GM19351 (cell line): ENCODE data around the gene ZFHX2.
"Not testable (repeated sequence)": the region's sequence is repeated elsewhere in the genome, so short reads cannot be mapped to it uniquely, and the experiment has no call there.

Experiments used
- ATAC-seq: cut with Tn5 transposase; IDR thresholded peaks from one replicate; pipeline ENCODE4 v1.9.1; 2021; ENCODE audit warnings: mild to moderate bottlenecking, moderate library complexity; ENCODE audit not compliant: unreplicated experiment

ZFHX2 gene

DNA sequence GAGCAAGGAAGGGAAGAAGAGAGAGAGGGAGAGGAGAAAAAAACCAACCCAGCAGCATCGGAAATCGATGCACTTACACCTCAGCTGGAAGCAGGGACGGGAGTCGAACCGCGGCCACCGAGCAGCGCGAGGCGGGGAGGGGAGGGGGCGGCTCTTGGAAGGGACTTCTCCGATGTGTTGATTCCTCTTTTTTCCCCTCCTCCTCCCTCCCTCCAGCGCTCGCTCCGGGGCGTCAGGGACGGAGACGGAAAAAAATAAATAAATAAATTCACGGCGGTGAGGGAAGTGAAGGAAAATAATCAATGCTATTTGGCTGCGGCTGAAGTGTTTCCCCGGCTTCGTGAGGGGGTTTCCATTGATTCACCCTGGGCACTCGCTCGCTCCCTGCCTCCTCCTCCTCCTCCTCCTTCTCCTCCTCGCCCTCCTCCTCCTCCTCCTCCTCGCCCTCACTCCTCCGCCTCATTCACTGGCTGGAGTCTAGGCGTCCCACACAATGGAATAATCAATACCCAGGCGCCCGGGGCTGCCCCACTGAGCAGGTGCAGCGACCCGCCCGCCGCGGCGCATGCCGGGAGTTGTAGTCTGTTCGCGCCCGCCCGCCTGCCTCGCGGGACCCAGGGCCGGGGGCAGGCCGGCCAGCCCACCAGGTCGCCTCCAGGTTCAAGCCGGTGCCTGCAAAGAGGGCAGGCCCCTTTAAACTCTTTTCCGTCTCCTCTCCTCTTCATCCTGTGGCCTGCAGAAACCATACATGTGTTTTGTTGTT lies at the start of gene ZFHX2:
TSS of gene ZFHX2 (minus strand) at position 500 of the 763 bp plus-strand sequence. CDS start 16,440 bp downstream, outside the sequence.
- ATAC-seq: peak; percentile 54

DNA sequence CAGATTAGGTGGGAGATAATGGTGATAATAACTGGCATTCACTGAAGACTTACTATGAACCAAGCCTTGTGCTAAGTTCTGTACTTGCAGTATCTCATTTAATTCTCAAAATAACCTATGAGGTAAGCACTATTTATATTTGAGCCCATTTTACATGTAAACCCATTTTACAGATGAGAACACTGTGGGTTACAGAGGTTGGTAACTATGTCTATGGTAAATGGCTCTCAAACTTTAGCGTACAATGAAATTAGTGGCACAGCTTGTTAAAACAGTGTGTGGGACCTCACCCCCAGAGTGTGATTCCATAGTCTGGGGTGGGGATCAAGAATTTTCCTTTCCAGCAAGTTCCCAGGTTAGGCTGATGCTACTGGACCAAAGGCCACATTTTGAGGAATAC lies 49.2 kb upstream of the ZFHX2 start:
- ATAC-seq: no peak

DNA sequence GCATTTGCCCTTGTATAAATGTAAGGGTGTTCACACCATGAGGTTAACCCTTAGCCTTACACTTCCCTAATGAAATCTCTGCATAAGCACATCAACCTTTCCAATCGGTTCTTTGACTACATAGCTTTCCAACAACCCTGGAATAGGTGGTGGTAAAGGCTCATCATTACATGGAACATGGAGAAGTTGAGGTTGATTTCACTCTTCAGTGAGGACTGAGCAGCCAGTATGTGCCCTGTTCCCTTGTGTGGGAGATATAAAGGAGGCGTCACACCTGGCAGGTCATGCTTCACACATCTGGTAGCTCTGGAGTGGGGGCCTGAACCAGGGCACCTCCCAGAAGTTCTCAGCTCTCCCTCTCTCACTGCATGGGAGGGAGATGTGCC lies 48.8 kb upstream of the ZFHX2 start:
- ATAC-seq: no peak

DNA sequence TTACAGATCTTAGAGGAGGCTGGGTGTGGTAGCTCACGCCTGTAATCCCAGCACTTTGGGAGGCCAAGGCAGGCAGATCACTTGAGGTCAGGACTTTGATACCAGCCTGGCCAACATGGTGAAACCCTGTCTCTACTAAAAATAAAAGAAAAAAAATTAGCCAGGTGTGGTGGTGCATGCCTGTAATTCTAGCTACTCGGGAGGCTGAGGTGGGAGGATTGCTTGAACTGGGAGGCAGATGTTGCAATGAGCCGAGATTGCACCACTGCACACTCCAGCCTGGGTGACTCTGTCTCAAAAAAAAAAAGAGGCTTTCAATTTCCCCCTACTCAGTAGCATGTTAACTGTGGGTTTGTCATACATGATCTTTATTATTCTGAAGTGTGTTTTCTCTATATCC lies 42.6 kb upstream of the ZFHX2 start:
- ATAC-seq: not testable (repeated sequence)

DNA sequence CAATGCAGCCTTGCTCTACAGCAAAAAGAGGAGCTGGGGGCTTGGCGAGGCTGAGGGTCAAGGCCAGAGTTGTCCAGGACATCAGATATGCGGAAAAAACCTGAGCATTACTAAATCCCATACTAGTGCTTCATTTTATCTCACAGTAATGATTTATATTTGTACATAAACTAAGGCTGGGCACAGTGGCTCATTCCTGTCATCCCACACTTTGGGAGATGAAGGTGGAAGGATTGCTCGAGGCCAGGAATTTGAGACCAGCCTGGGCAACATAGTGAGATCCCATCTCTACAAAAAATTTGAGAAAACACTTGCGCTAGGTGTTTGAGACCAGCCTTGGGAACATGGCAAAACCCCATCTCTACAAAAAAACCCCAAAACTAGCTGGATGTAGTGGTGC lies 38.6 kb upstream of the ZFHX2 start:
- no peak for ATAC-seq

DNA sequence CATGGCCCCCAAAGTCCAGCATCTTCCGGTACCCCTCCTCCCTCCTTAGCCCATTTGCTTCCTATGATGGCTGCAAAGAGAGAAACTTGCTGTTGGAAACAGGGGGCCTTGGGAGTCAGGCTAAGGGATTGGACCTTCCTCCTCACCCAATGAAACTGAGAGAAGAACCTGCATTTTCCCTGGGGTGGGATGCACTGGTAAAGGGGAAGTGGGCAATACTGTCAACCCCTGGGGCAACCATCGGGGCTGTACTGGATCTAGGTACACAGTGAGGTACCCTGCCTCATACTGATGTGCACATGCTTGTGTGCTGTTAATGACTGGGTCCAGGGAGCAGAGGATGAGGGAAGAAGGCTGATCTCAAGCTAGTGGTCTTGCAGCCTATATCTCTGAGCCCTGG lies 38.0 kb upstream of the ZFHX2 start:
- ATAC-seq: no peak

DNA sequence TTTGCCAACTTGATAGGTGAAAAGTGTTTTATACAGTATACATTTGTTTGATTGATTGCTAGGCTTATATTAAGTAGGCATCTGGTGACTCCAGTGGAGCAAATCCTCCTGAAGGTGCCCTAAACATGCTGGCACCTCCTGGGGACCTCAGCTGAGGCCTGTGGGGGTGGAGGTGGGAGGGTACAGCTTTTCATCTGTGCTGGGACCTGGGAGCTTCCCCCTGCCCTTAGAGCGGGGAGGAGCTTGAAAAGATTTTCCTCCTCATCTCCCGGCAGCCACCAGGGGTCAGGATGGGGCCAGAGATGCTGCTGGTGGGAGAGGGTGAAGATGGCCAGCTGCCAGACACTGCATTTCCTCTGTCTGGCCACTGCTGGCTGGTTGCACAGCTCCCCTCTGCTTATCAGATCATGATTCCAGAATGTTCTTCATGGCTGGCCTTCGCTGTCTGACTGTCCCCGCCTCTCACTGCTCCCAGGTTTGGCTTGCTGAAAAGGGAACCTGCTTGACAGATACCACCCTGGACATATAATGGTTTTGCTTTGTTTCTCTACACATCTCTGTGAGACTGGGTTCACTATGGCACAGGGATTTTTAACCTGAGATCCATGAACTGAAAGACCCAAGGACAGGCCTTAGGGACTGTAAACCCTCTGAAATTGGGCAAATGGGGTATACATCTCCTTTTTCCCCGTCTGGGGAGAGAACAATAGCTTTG lies 37.5 kb upstream of the ZFHX2 start:
- peak; percentile 94 for ATAC-seq

DNA sequence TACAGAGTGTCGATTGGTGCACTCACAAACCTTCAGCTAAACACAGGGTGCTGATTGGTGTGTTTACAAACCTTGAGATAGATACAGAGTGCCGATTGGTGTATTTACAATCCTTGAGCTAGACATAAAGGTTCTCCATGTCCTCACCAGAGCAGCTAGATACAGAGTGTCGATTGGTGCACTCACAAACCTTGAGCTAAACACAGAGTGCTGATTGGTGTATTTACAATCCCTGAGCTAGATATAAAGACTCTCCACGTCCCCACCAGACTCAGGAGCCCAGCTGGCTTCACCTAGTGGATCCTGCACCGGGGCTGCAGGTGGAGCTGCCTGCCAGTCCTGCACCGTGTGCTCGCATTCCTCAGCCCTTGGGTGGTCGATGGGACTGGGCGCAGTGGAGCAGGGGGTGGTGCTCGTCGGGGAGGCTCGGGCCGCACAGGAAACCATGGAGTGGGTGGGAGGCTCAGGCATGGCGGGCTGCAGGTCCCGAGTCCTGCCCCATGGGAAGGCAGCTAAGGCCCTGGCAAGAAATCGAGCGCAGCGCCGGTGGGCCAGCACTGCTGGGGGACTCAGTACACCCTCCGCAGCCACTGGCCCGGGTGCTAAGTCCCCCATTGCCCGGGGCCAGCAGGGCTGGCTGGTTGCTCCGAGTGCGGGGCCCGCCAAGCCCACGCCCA lies 33.1 kb upstream of the ZFHX2 start:
- ATAC-seq: not testable (repeated sequence)

DNA sequence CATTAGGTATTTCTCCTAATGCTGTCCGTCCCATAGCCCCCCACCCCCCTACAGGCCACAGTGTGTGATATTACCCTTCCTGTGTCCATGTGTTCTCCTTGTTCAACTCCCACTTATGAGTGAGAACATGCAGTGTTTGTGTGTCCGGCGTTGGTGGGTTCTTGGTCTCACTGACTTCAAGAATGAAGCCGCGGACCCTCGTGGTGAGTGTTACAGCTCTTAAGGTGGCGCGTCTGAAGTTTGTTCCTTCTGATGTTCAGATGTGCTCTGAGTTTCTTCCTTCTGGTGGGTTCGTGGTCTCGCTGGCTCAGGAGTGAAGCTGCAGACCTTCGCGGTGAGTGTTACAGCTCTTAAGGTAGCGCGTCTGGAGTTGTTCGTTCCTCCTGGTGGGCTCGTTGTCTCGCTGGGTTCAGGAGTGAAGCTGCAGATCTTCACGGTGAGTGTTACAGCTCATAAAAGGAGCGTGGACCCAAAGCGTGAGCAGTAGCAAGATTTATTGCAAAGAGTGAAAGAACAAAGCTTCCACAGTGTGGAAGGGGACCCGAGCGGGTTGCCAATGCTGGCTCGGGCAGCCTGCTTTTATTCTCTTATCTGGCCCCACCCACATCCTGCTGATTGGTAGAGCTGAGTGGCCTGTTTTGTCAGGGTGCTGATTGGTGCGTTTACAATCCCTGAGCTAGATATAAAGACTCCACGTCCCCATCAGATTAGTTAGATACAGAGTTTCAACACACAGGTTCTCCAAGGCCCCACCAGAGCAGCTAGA lies 32.4 kb upstream of the ZFHX2 start:
- ATAC-seq: not testable (repeated sequence)

DNA sequence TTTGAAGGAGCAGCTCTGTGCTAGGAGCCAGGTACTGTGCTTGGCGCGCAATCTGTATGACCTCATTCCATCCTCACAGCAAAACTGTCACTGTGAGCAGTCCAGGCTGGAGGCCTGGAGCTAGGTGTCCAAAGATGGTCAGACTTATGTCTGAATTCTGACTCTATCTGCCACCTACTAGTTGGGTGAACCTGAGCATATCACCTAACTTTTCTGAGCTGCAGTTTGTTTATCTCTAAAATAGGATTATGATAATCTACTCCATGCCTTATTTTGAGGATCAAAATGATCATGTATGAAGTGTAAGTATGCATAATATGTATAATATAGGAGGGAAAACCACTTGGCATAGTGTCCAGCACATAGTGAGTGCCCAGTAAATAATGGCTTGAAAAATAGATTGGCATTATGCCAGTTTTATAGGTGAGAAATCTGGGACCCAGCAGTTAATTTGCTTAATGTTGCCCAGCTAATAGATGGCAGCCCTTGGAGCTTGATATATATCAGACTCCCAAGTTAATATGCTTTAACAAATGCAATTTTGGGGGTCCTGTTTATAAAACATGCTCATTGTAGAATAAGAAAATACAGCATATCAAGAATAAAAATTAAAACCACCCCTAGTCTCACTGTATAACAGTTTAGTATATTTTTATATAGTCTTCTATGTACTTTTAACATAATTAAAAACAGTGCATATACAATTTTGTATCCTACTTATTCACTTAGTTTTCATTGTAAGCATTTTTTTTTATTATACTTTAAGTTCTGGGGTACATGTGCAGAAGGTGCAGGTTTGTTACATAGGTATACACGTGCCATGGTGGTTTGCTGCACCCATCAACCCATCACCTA lies 31.6 kb upstream of the ZFHX2 start:
- no peak for ATAC-seq

DNA sequence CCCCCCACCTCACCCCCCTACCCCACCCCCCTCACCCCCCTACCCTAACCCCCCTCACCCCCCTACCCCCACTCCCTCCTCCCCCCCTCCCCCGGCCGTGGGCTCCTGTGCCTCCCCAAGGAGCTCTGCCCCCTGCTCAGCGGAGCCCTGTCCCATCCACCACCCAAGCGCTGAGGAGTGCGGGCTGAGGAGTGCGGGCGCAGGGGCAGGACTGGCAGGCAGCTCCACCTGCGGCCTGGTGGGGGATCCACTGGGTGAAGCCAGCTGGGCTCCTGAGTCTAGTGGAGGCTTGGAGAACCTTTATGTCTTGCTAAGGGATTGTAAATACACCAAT lies 29.4 kb upstream of the ZFHX2 start:
- ATAC-seq: no peak

DNA sequence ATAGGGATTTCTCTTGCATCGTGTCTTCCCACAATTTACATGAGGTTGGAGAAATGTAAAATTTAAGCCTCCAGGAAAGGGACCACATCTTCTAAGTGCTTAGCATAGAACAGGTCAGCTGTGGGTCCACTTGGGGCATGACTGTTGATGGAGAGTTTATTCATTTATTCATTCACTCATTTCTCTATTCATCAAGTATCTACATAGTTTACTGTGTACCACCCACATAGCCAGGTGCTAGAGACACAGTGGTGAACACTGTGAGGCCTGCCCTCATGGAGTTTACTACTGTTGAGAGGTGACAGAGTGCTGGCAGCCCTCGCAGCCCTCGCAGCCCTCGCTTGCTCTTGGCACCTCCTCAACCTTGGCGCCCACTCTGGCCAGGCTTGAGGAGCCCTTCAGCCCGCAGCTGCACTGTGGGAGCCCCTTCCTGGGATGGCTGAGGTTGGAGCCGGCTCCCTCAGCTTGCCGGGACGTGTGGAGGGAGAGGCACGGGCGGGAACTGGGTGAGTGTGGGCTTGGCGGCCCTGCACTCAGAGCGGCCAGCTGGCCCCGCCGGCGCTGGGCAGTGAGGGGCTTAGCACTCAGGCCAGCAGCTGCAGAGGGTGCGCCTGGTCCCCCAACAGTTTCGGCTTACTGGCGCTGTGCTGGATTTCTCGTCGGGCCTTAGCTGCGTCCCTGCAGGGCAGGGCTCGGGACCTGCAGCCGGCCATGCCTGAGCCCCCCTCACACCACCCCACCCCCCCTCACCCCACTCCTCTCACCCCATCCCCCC lies 28.8 kb upstream of the ZFHX2 start:
- ATAC-seq: no peak

DNA sequence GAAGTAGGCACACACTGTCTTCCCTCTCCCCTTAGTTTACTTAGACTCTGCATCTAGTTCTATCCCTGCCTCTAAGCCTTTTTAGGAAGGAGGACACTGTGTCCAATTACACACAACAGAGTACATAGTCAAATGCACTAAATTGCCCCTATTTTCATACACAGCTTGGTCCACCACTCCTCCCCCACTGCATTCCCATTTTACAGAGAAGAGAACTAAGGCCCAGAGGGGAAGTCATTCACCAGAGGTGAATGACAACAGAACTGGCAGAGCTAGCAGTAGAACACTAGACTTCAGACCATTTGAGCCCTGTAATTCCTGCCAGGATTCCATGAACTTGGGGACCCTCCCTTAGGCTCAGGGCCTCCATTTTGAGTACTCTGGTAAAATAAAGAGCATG lies 28.2 kb upstream of the ZFHX2 start:
- no peak for ATAC-seq

DNA sequence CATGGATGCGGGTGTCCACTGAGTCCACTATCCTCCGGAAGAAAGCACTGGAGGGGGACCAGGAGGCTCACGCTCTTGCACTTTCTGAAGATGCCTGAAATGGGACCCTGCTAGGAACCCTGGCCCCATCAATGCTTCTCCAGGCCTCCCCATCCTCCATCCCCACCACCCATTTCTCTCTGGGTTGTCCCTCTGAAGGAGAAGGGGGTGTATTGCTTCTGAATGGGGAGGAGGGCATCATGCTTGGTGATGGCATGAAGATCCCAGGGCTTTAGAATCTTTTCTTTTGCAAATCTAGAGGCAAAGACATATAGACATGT lies 27.7 kb upstream of the ZFHX2 start:
- ATAC-seq: no peak

DNA sequence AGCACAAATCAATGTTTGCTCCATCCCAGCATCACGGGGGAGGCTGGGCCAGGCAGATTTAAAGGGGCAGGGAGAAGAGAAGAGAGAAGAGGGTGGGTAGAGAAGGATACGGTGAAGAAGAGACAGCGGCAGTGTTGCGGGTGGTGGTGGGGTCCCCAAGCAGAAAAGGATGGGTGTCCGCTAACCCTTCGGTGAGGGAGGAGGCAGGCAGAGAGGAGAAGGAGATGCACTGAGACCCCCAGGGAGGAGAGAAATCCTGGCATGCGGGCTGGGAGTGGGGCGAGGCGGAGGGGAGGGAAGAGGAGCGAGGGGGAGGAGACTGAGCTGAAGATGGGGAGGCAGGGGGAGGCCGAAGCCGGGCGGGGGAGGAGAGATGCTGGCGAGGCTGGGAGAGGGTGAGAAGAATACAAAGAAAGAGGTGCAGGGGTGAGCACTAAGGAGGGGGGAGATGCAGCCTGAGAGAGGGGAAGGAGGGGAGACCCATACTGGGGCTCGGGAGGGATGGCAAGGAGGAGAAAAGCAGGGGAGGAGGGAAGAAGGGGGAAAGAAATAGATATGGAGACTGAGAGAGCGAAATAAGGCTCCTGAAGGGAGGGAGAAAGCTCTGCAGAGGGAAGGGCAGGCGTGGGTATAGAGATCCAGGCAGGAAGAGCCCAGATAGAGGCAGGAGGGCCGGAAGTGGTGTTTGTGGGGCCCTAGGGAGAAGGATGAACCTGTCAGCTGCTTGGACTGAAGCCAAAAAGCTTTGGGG lies 27.2 kb upstream of the ZFHX2 start, which contains the start of gene JPH4:
TSS of gene JPH4 (minus strand) at position 231 of the 751 bp plus-strand sequence. CDS start 1,337 bp downstream, outside the sequence.
- ATAC-seq: no peak

DNA sequence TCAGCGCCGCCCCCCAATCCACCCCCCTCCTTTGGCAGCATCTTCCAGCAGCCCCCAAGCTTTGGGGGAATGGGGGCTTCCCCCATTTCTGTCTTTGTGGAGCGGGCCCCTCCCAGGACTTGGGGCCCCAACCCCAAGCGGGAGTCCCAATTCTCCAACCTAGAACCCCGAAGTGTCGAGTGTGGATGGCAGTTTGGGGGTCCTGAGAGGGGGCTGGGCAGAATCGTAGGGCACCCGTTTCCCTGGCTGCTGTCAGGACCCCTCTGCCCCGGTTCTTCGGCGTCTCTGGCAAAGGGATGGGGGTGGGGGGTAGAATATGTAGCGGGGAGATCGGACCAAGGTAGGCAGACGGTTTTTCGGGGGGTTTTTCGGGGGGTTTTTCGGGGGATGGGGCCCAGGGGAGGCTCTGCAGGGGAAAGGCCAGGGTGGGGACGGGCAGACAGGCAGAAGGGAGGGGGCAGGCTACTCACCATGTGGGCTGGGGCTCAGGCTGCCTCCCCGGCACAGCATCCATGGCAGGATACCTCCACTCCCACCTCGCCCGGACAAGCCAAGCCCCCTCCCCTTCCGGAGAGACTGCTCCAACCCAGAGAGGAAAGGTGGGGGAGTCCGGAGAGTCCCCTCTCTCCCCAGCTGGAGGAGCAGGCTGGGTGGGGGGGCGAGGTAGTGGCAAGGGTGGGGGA lies 26.3 kb upstream of the ZFHX2 start:
- ATAC-seq: no peak

DNA sequence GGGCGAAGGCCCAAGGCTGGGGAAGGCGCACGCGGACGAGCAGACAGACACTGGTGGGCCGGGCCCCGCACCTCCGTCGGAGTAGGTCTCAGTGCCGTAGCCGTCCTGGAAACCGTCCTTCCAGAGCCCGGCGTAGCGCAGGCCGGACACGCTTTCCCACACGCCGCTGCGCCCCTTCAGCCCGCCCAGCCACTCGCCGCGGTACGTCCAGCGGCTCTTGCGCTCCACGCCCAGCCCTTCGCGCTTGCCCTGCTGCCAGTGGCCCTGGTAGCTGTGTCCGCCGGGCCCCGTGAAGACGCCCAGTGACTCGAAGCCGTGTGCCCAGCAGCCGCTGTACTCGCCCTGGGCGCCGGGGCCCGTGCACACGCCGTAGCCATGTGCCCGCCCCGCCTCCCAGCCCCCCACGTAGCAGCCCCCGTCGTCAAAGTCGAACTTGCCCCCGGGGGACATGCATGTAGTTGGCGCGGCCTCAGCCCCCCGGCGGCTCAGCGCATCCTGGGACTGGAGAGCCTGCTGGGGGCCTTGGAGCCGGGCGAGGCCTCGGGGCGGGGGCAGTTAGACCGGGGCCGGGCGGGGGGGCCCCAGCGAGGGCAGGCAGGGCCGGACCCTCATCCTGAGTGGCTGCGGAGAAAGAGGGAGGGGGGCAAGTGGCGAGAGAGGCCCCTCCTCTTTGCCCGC lies 25.6 kb upstream of the ZFHX2 start:
- ATAC-seq: no peak
